ENCODE data around the gene FAM186B. TPM values are rescaled to one million over a fixed set of nuclear protein-coding genes. Genes with fewer than 3 reads are reported as not detected.

The FAM186B gene
- total RNA-seq, 1 donor from 2014 or later: 0.57 TPM

DNA sequence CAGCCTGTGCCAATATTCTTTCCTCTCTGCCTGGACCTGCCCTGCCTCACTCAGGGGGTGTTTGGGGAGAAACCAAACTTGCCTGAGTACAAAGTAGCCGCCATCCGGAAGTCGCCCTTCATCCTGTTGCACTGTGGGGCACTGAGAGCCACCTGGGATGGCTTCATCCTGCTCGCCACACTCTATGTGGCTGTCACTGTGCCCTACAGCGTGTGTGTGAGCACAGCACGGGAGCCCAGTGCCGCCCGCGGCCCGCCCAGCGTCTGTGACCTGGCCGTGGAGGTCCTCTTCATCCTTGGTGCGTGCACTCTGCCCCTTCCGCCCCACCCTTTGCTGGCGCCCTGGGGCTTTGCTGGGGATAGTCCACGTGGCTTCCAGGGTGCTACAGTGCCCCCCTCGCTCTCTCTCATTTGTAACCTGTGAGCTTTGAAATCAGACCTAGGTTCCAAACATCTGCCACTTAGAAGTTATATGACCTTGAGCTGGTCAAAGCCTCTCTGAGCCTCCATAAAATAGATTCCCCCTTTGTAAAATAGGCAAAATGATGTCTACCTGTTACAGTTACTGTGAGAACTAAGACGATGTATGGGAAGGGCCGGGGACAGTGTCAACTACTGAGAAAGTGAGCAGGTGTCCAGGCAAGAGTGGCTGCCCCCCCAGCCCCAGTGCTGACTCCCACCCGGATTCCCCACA lies 62.1 kb downstream of the FAM186B start:
- H3K4me3 Mint-ChIP-seq (ENCODE audit: unreplicated experiment): no peak overlapping the region

DNA sequence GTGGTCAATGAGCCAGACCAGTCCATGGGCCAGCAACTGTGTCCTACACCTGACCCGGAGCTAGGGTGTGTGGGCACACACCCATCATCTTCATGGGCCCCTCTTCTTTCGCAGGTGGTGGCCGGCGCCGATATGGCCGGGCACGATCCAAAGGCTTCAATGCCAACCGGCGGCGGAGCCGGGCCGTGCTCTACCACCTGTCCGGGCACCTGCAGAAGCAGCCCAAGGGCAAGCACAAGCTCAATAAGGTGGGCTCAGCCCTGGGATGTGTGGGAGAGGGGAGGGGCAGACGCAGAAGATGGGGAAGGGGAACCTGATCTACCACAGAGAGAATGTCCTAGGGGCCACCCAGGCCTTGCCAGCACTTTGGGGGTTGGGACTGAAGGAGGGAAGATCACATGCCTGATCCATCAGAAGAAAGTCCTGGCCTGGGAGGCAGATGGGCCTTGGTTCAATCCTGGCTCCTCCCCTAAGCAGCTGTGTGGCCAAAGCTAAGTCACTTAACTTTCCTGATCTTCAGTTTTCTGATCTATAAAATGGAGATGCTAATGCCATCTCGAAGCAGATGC lies 62.8 kb downstream of the FAM186B start:
- FAIRE-seq: no peak
- H3K27me3 Mint-ChIP-seq (ENCODE audit: low read depth, unreplicated experiment): peaks cover 80% of the 10 kb centered on the region
- no peaks in the 10 kb centered on the region for H3K79me2 ChIP-seq (ENCODE audit: insufficient read depth, low read length)
- no peak overlapping the region for H3K4me3 Mint-ChIP-seq (ENCODE audit: unreplicated experiment)
- H3K27ac ChIP-seq (ENCODE audit: low read depth, low read length): no peak overlapping the region
- no peaks in the 10 kb centered on the region for H3K9me3 ChIP-seq (ENCODE audit: insufficient read depth, low read depth, low read length)
- TF ChIP-seq, protein P1, sequence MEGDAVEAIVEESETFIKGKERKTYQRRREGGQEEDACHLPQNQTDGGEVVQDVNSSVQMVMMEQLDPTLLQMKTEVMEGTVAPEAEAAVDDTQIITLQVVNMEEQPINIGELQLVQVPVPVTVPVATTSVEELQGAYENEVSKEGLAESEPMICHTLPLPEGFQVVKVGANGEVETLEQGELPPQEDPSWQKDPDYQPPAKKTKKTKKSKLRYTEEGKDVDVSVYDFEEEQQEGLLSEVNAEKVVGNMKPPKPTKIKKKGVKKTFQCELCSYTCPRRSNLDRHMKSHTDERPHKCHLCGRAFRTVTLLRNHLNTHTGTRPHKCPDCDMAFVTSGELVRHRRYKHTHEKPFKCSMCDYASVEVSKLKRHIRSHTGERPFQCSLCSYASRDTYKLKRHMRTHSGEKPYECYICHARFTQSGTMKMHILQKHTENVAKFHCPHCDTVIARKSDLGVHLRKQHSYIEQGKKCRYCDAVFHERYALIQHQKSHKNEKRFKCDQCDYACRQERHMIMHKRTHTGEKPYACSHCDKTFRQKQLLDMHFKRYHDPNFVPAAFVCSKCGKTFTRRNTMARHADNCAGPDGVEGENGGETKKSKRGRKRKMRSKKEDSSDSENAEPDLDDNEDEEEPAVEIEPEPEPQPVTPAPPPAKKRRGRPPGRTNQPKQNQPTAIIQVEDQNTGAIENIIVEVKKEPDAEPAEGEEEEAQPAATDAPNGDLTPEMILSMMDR (IDR thresholded peaks at IDR 0.05; ENCODE audit: insufficient read depth, low read depth, low read length): no peak
- no peak for TF ChIP-seq EZH2 (IDR thresholded peaks at IDR 0.05; ENCODE audit: insufficient read depth, low read length)
- H3K4me2 ChIP-seq (ENCODE audit: low read length): no peak overlapping the region
- peaks cover 3% of the 10 kb centered on the region for H3K9me3 Mint-ChIP-seq (ENCODE audit: unreplicated experiment)
- peaks cover 5% of the 10 kb centered on the region for H4K20me1 ChIP-seq (ENCODE audit: insufficient read depth, low read length)
- no peak overlapping the region for H3K4me3 ChIP-seq (ENCODE audit: insufficient read depth, low read depth, low read length)
- H2AFZ ChIP-seq (ENCODE audit: low read depth, low read length): no peak overlapping the region
- no peak overlapping the region for H3K9ac ChIP-seq (ENCODE audit: low read length)
- no peak for DNase-seq (ENCODE audit: low read depth)
- H3K36me3 ChIP-seq (ENCODE audit: insufficient read depth, low read length): no peaks in the 10 kb centered on the region
- H3K27me3 ChIP-seq (ENCODE audit: insufficient read depth, low read length): peaks cover 47% of the 10 kb centered on the region
- peaks cover 2% of the 10 kb centered on the region for H3K4me1 Mint-ChIP-seq (ENCODE audit: low read depth, unreplicated experiment)
- H3K4me1 ChIP-seq (ENCODE audit: insufficient read depth, low read length): peaks cover 8% of the 10 kb centered on the region
- H3K27ac Mint-ChIP-seq (ENCODE audit: unreplicated experiment): no peak overlapping the region
- H3K36me3 Mint-ChIP-seq (ENCODE audit: low read depth, unreplicated experiment): peaks cover 2% of the 10 kb centered on the region

More for the DNA sequence above, 62.1 kb downstream of the FAM186B start:
- Mint-ChIP-seq H3K4me1 (ENCODE audit: low read depth, unreplicated experiment) (peaks cover 2% of the 10 kb centered on the region), H3K27me3 (ENCODE audit: low read depth, unreplicated experiment) (peaks cover 83% of the 10 kb centered on the region), H3K36me3 (ENCODE audit: low read depth, unreplicated experiment) (peaks cover 2% of the 10 kb centered on the region), H3K27ac (ENCODE audit: unreplicated experiment) (no peak overlapping the region), H3K9me3 (ENCODE audit: unreplicated experiment) (peaks cover 3% of the 10 kb centered on the region)
- no peak overlapping the region for H2AFZ ChIP-seq (ENCODE audit: low read depth, low read length)
- no peak overlapping the region for H3K9ac ChIP-seq (ENCODE audit: low read length)
- H3K27ac ChIP-seq (ENCODE audit: low read depth, low read length): no peak overlapping the region
- no peak for TF ChIP-seq EZH2 (IDR thresholded peaks at IDR 0.05; ENCODE audit: insufficient read depth, low read length)
- TF ChIP-seq, protein P1 (IDR thresholded peaks at IDR 0.05; ENCODE audit: insufficient read depth, low read depth, low read length): no peak
- H3K4me3 ChIP-seq (ENCODE audit: insufficient read depth, low read depth, low read length): no peak overlapping the region
- FAIRE-seq (no peak), DNase-seq (ENCODE audit: low read depth) (no peak)
- H3K9me3 ChIP-seq (ENCODE audit: insufficient read depth, low read depth, low read length): no peaks in the 10 kb centered on the region
- H3K4me2 ChIP-seq (ENCODE audit: low read length): no peak overlapping the region
- H3K79me2 ChIP-seq (ENCODE audit: insufficient read depth, low read length): no peaks in the 10 kb centered on the region
- H3K36me3 ChIP-seq (ENCODE audit: insufficient read depth, low read length): no peaks in the 10 kb centered on the region
- H4K20me1 ChIP-seq (ENCODE audit: insufficient read depth, low read length): peaks cover 4% of the 10 kb centered on the region
- peaks cover 1% of the 10 kb centered on the region for H3K4me1 ChIP-seq (ENCODE audit: insufficient read depth, low read length)
- H3K27me3 ChIP-seq (ENCODE audit: insufficient read depth, low read length): peaks cover 46% of the 10 kb centered on the region
